Naive thymus-derived CD4-positive, alpha-beta T cell (primary cell): ENCODE measurements around the gene COMT. TPM values are rescaled to one million over a fixed set of nuclear protein-coding genes. Genes with fewer than 3 reads are reported as not detected.

Source experiments
- ATAC-seq: fragments of 150-1000 bp; cut with Tn5 transposase; 2 replicates; pipeline ENCODE4 v1.10.0; 2021; ENCODE audit warnings: mild to moderate bottlenecking, moderate library complexity
- CTCF ChIA-PET: fragments of 350-600 bp; sonication (Branson Sonifier 250); formaldehyde crosslinking; loops from one replicate; lab custom pipeline; 2021; ENCODE audit warnings: antibody characterized with exemption; lab: Charles Lee
- POLR2A ChIA-PET: fragments of 350-600 bp; sonication (Branson Sonifier 250); formaldehyde crosslinking; loops from one replicate; lab custom pipeline; 2021; ENCODE audit warnings: antibody characterized with exemption, inconsistent platforms; lab: Charles Lee
- DNase-seq, 9 donors: peaks; one replicate each; pipeline versions ENCODE4 v3.0.0 to v3.0.0-alpha.2; 2020 to 2022; ENCODE audit warnings: mixed read lengths in 1 of 9
- H3K27ac ChIP-seq: one replicate; pipeline ENCODE4 v1.7.0; 2013; ENCODE audit warnings: mild to moderate bottlenecking, low read depth, low read length, moderate library complexity
- H3K27me3 ChIP-seq, 2 donors: one replicate each; pipeline ENCODE4 v1.7.0; 2013; ENCODE audit warnings: low read length in 2 of 2, mild to moderate bottlenecking in 2 of 2, moderate library complexity in 2 of 2; ENCODE audit not compliant: control insufficient read depth in 2 of 2, insufficient read depth in 2 of 2
- H3K36me3 ChIP-seq, 3 experiments: 1 replicate in 2 of 3; 2 replicates in 1 of 3; pipeline ENCODE4 v1.7.0; 2013; ENCODE audit warnings: low read length in 3 of 3, mild to moderate bottlenecking in 3 of 3, moderate library complexity in 1 of 3; ENCODE audit not compliant: insufficient read depth in 3 of 3, control insufficient read depth in 2 of 3
- H3K4me1 ChIP-seq, 2 donors: one replicate each; pipeline ENCODE4 v1.7.0; 2013; ENCODE audit warnings: low read length in 2 of 2, mild to moderate bottlenecking in 2 of 2, moderate library complexity in 1 of 2; ENCODE audit not compliant: control insufficient read depth in 2 of 2, insufficient read depth in 2 of 2
- H3K4me3 ChIP-seq: 2 replicates; pipeline ENCODE4 v1.7.0; 2013; ENCODE audit warnings: mild to moderate bottlenecking, low read length
- H3K9me3 ChIP-seq, 3 experiments: 1 replicate in 2 of 3; 2 replicates in 1 of 3; pipeline ENCODE4 v1.7.0; 2013; ENCODE audit warnings: low read length in 3 of 3; ENCODE audit not compliant: control insufficient read depth in 2 of 3
- H3K27ac Mint-ChIP-seq, 9 donors: one replicate each; pipeline ENCODE4 v1.8.0; 2020 to 2022; ENCODE audit warnings: mixed read lengths in 9 of 9, mild to moderate bottlenecking in 8 of 9, moderate library complexity in 5 of 9, inconsistent platforms in 2 of 9
- H3K27me3 Mint-ChIP-seq, 5 donors: one replicate each; pipeline ENCODE4 v1.8.0; 2021 to 2022; ENCODE audit warnings: mixed read lengths in 5 of 5, mild to moderate bottlenecking in 1 of 5
- H3K36me3 Mint-ChIP-seq, 5 donors: one replicate each; pipeline ENCODE4 v1.8.0; 2020 to 2022; ENCODE audit warnings: mixed read lengths in 5 of 5, mild to moderate bottlenecking in 3 of 5, inconsistent platforms in 1 of 5
- H3K4me1 Mint-ChIP-seq, 7 donors: one replicate each; pipeline ENCODE4 v1.8.0; 2020 to 2022; ENCODE audit warnings: mixed read lengths in 7 of 7, mild to moderate bottlenecking in 3 of 7, inconsistent platforms in 1 of 7
- H3K4me3 Mint-ChIP-seq, 10 donors: one replicate each; pipeline ENCODE4 v1.8.0; 2020 to 2022; ENCODE audit warnings: mild to moderate bottlenecking in 10 of 10, mixed read lengths in 10 of 10, moderate library complexity in 6 of 10, inconsistent platforms in 2 of 10
- H3K9me3 Mint-ChIP-seq, 11 donors: one replicate each; pipeline ENCODE4 v1.8.0; 2020 to 2022; ENCODE audit warnings: mixed read lengths in 11 of 11, mild to moderate bottlenecking in 4 of 11, inconsistent platforms in 1 of 11, moderate library complexity in 1 of 11
- intact Hi-C, 2 donors: fragments of 100-400 bp; cut with micrococcal nuclease; formaldehyde crosslinking; loops; one replicate each; pipeline ENCODE4 v1.15.1; 2023
- microRNA-seq: library from miRNA; unstranded; fragments of <30 nt; microRNA quantifications from one replicate; pipeline ENCODE4 v1.2.0, GENCODE V29; 2022; ENCODE audit warnings: borderline microRNAs expressed
- polyA plus RNA-seq, 2 donors: library from polyadenylated mRNA; unstranded; fragments of 300-500 nt; fragmentation: Illumina TruSeq; gene quantifications; one replicate each; pipeline ENCODE4 v1.2.3, GENCODE V29; 2021
- total RNA-seq, 6 experiments: library from RNA in 5 of 6; stranded (reverse) in 5 of 6; gene quantifications; 1 replicate in 5 of 6; 2 replicates in 1 of 6; pipeline ENCODE4 v1.2.3 and lab custom pipeline; 2021 to 2026

The COMT gene
- total and polyA plus RNA-seq, 7 experiments from 2014 or later: 30.0 to 105 (median 56.0) TPM

DNA sequence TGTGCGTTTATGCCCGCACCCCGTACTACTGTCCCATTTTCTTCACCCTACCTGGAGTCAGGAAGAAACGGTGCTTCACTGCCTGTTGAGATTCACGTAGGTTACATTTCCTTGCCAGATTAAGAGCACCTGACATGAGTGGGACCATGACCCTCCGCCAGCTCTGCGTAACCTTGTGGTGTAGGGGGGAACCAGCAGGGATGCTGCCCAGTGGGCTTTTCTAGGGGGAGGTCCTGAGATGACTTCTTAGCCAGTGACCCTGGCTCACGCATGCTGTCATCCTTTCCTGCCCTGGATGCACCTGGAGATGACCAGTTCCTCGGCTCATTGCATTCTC lies 76.0 kb downstream of the COMT start:
- intact Hi-C loops: loop anchor here (1.0 to 5.0 kb wide), 4 partner anchors 31 to 282 kb away; partner anchors contain the start of gene ZDHHC8 (in 1 of the 2)

DNA sequence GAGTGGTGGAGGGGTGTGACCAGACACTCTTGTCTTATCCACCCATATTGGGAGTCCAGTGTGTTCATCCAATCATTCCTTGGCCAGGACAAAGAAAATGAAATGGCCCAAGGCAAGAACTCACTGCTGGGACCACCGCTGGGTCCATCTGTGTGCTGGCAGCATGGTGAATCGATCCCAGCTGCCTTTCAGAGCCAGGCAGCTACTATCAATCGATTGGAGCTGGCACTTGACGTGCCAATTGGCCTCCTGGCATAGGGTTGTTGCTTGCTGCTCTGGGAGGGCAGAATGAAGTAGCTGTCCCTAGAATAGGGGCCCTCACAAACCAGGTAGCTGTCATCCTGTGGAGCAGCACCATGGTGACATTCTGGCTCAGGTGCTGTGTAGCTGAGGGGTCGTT lies 76.4 kb downstream of the COMT start:
- H3K4me3 ChIP-seq: no peak overlapping the region
- ATAC-seq (no peak), DNase-seq (no peak)
- peaks cover 0 to 10% (median 0%) of the 10 kb centered on the region in 3 experiments for H3K36me3 ChIP-seq
- Mint-ChIP-seq H3K36me3 (no peaks in the 10 kb centered on the region), H3K4me3 (peak overlapping the region; percentile 66 to 93 (median 90)), H3K4me1 (peaks cover 12 to 44% (median 29%) of the 10 kb centered on the region in 7 donors), H3K27me3 (peaks cover 0 to 40% (median 0%) of the 10 kb centered on the region in 5 donors), H3K9me3 (peaks cover 0 to 2% (median 0%) of the 10 kb centered on the region in 11 donors), H3K27ac (peak overlapping the region in 1 of 9 donors; percentile 55)
- H3K27ac ChIP-seq: no peak overlapping the region
- H3K27me3 ChIP-seq: no peaks in the 10 kb centered on the region
- ChIA-PET POLR2A (interaction anchor here (0.7 to 1.2 kb wide), 2 partner anchors 8 to 15 kb away, joined by 3 read pairs; no protein-coding TSS in a partner anchor), CTCF (interaction anchor here (1.1 kb wide), 1 partner anchor 93 kb away, joined by 3 read pairs; no protein-coding TSS in a partner anchor)
- peaks cover 18 to 27% of the 10 kb centered on the region in 2 donors for H3K4me1 ChIP-seq
- intact Hi-C loops: loop anchor here in 1 of 2 donors (5.0 kb wide), 1 partner anchor 161 kb away; no protein-coding TSS in a partner anchor
- no peaks in the 10 kb centered on the region for H3K9me3 ChIP-seq

More for the DNA sequence above, 76.0 kb downstream of the COMT start:
- no peak overlapping the region for H3K27ac ChIP-seq
- POLR2A ChIA-PET: interaction anchor here (0.7 to 1.2 kb wide), 3 partner anchors 9 to 15 kb away, joined by 3 read pairs; no protein-coding TSS in a partner anchor
- H3K4me3 ChIP-seq: peak overlapping the region; percentile 78
- peaks cover 0 to 10% (median 0%) of the 10 kb centered on the region in 3 experiments for H3K36me3 ChIP-seq
- CTCF ChIA-PET: interaction anchor here (0.6 to 1.1 kb wide), 2 partner anchors 84 to 93 kb away, joined by 3 read pairs; no protein-coding TSS in a partner anchor
- peaks cover 17 to 26% of the 10 kb centered on the region in 2 donors for H3K4me1 ChIP-seq
- no peaks in the 10 kb centered on the region for H3K9me3 ChIP-seq
- ATAC-seq (no peak), DNase-seq (no peak)
- no peaks in the 10 kb centered on the region for H3K27me3 ChIP-seq
- no peaks in the 10 kb centered on the region for H3K36me3 Mint-ChIP-seq
- peak overlapping the region in 3 of 9 donors; percentile 59 to 74 (median 67) for H3K27ac Mint-ChIP-seq
- peaks cover 0 to 2% (median 0%) of the 10 kb centered on the region in 11 donors for H3K9me3 Mint-ChIP-seq
- peaks cover 10 to 40% (median 25%) of the 10 kb centered on the region in 7 donors for H3K4me1 Mint-ChIP-seq
- H3K4me3 Mint-ChIP-seq: peak overlapping the region; percentile 66 to 93 (median 90)
- peaks cover 0 to 40% (median 0%) of the 10 kb centered on the region in 5 donors for H3K27me3 Mint-ChIP-seq

Small RNA genes within 50 kb of the gene (microRNA-seq; reads per million reads assigned to microRNA genes)
- not detected for gene MIR4761

Other genes starting within 250 kb of the COMT start
- gene SEPTIN5, start 227.3 kb upstream of the COMT start, total RNA-seq: 1 to 10 TPM in 1 of 5 experiments, under 1 TPM in 2, not detected in 2; 0.22 to 4.2 (median 0.66) TPM
- under 1 TPM in 1 of 2 donors, not detected in 1; 0.32 TPM for gene SEPTIN5, start 227.3 kb upstream of the COMT start, polyA plus RNA-seq
- 1 to 10 TPM in 1 of 5 experiments, under 1 TPM in 1, not detected in 3; 0.40 to 3.0 TPM for gene GP1BB, start 218.2 kb upstream of the COMT start, total RNA-seq
- gene GP1BB, start 218.2 kb upstream of the COMT start, polyA plus RNA-seq: not detected
- under 1 TPM in 1 of 5 experiments, not detected in 4; 0.22 TPM for gene TBX1, start 181.0 kb upstream of the COMT start, total RNA-seq
- gene TBX1, start 181.0 kb upstream of the COMT start, polyA plus RNA-seq: not detected
- 10 to 100 TPM in 2 of 5 experiments, 1 to 10 TPM in 3; 4.2 to 14.1 (median 9.5) TPM for gene GNB1L, start 86.9 kb upstream of the COMT start, total RNA-seq
- gene GNB1L, start 86.9 kb upstream of the COMT start, polyA plus RNA-seq: 10 to 100 TPM; 12.1 to 20.8 TPM
- 10 to 100 TPM; 18.2 to 36.8 (median 24.9) TPM for gene RTL10, start 86.9 kb upstream of the COMT start, total RNA-seq
- 10 to 100 TPM; 14.9 to 15.1 TPM for gene RTL10, start 86.9 kb upstream of the COMT start, polyA plus RNA-seq
- gene TXNRD2, start within 50 bp of the COMT start, total RNA-seq: 10 to 100 TPM; 24.7 to 39.0 (median 36.7) TPM
- 10 to 100 TPM; 14.0 to 15.2 TPM for gene TXNRD2, start within 50 bp of the COMT start, polyA plus RNA-seq
- gene ARVCF, start 75.1 kb downstream of the COMT start, total RNA-seq: 1 to 10 TPM; 2.8 to 9.2 (median 5.8) TPM
- 1 to 10 TPM in 1 of 2 donors, under 1 TPM in 1; 0.74 to 1.7 TPM for gene ARVCF, start 75.1 kb downstream of the COMT start, polyA plus RNA-seq
- gene TANGO2, start 79.3 kb downstream of the COMT start, total RNA-seq: 10 to 100 TPM; 21.3 to 43.1 (median 38.6) TPM
- gene TANGO2, start 79.3 kb downstream of the COMT start, polyA plus RNA-seq: 10 to 100 TPM; 20.0 to 41.3 TPM
- 10 to 100 TPM; 33.4 to 63.6 (median 41.1) TPM for gene DGCR8, start 138.5 kb downstream of the COMT start, total RNA-seq
- 1 to 10 TPM; 4.1 to 6.1 TPM for gene DGCR8, start 138.5 kb downstream of the COMT start, polyA plus RNA-seq
- 100 to 1,000 TPM in 1 of 5 experiments, 10 to 100 TPM in 4; 50.4 to 224 (median 74.8) TPM for gene RANBP1, start 174.3 kb downstream of the COMT start, total RNA-seq
- gene RANBP1, start 174.3 kb downstream of the COMT start, polyA plus RNA-seq: 10 to 100 TPM; 86.1 to 90.6 TPM
- gene TRMT2A, start 175.5 kb downstream of the COMT start, total RNA-seq: 100 to 1,000 TPM in 2 of 5 experiments, 10 to 100 TPM in 3; 92.0 to 134 (median 95.8) TPM
- 10 to 100 TPM; 30.0 to 44.5 TPM for gene TRMT2A, start 175.5 kb downstream of the COMT start, polyA plus RNA-seq
- 10 to 100 TPM; 63.4 to 88.5 (median 79.2) TPM for gene ZDHHC8, start 190.0 kb downstream of the COMT start, total RNA-seq
- gene ZDHHC8, start 190.0 kb downstream of the COMT start, polyA plus RNA-seq: 1 to 10 TPM in 1 of 2 donors, under 1 TPM in 1; 0.95 to 4.3 TPM
- not detected for gene CCDC188, start 209.3 kb downstream of the COMT start, total RNA-seq
- gene CCDC188, start 209.3 kb downstream of the COMT start, polyA plus RNA-seq: not detected